Esophagus squamous epithelium (tissue), 5 donors: Measurements from ENCODE around the gene KRTAP10-8. TPM values are rescaled to one million over a fixed set of nuclear protein-coding genes. Genes with fewer than 3 reads are reported as not detected.
"Not testable (repeated sequence)": the region's sequence is repeated elsewhere in the genome, so short reads cannot be mapped to it uniquely, and the experiment has no call there.

ENCODE experiments used
- DNase-seq: peaks from one replicate; lab custom pipeline; 2025; lab: John Stamatoyannopoulos, UW
- H3K27ac ChIP-seq, 4 donors: fragments of 200-600 bp; sonication (generic); one replicate each; pipeline ENCODE4 v1.5.1; 2016 to 2019; ENCODE audit warnings: mild to moderate bottlenecking in 1 of 4
- H3K27me3 ChIP-seq, 4 donors: fragments of 200-600 bp; sonication (generic); 1 replicate in 3 of 4; 2 replicates in 1 of 4; pipeline versions ENCODE4 v1.5.1 to v1.6.0; 2017 to 2021; ENCODE audit warnings: antibody characterized with exemption in 1 of 4
- H3K36me3 ChIP-seq, 3 donors: fragments of 200-600 bp; sonication (generic); one replicate each; pipeline ENCODE4 v1.5.1; 2016 to 2019
- H3K4me1 ChIP-seq, 3 donors: fragments of 200-600 bp; sonication (generic); one replicate each; pipeline ENCODE4 v1.5.1; 2017 to 2019
- H3K4me3 ChIP-seq, 4 donors: fragments of 200-600 bp; sonication (generic); 1 replicate in 3 of 4; 2 replicates in 1 of 4; pipeline ENCODE4 v1.5.1; 2016 to 2019; ENCODE audit warnings: mild to moderate bottlenecking in 2 of 4, moderate library complexity in 1 of 4
- H3K9me3 ChIP-seq, 3 donors: fragments of 200-600 bp; sonication (generic); one replicate each; pipeline ENCODE4 v1.5.1; 2016 to 2019
- CTCF ChIP-seq, 6 experiments: fragments of 450-650 bp in 4 of 6; fragments of 200-600 bp in 2 of 6; sonication (generic) in 2 of 6; IDR thresholded peaks; one replicate each; pipeline ENCODE4 v1.5.1; 2016 to 2019; ENCODE audit warnings: antibody characterized with exemption in 6 of 6, mild to moderate bottlenecking in 4 of 6, moderate library complexity in 4 of 6
- POLR2A ChIP-seq, 4 donors: fragments of 450-650 bp; IDR thresholded peaks; one replicate each; pipeline ENCODE4 v1.6.1; 2017; ENCODE audit warnings: antibody characterized with exemption in 4 of 4, mild to moderate bottlenecking in 4 of 4, moderate library complexity in 3 of 4
- WGBS, 2 donors: methylation state at CpG; one replicate each; pipeline ENCODE4 v1.1.5; 2018; 5-methylcytosine and 5-hydroxymethylcytosine counted together
- intact Hi-C: fragments of 100-400 bp; cut with DNase I; formaldehyde crosslinking; loops from one replicate; pipeline ENCODE4 v1.15.0; 2022
- total RNA-seq, 4 donors: library from RNA; depleted of rRNA; stranded (reverse); fragments of >200 nt; gene quantifications; one replicate each; pipeline ENCODE4 v1.1.0, GENCODE V29; 2016
- donor health status: DM: yes; HTN: yes; CAD: no.

The KRTAP10-8 gene
- total RNA-seq, 4 donors from 2014 or later, result not detected

- 71 to 80% methylated on average over 1 to 2 of the region's 2 CpGs for WGBS, 2 donors
- H3K4me1 ChIP-seq, result peaks cover 0 to 15% (median 0%) of the 10 kb centered on the region in 3 donors
- H3K27me3 ChIP-seq, result peaks cover 0 to 83% (median 1%) of the 10 kb centered on the region in 4 donors
- TF ChIP-seq CTCF (IDR thresholded peaks at IDR 0.05) (no peak), POLR2A (IDR thresholded peaks at IDR 0.05) (no peak)
- H3K36me3 ChIP-seq, result no peaks in the 10 kb centered on the region
- H3K27ac ChIP-seq, result no peak overlapping the region
- peaks cover 0 to 5% (median 0%) of the 10 kb centered on the region in 3 donors for H3K9me3 ChIP-seq
- intact Hi-C loops, result no loop called here
- H3K4me3 ChIP-seq, result no peak overlapping the region
- no peak for DNase-seq
Measured at GRCh38 chr21:44589094-44589493, 22.8 kb upstream of the KRTAP10-8 start.

- H3K9me3 ChIP-seq, result peaks cover 0 to 5% (median 0%) of the 10 kb centered on the region in 3 donors
- no peaks in the 10 kb centered on the region for H3K36me3 ChIP-seq
- TF ChIP-seq CTCF (IDR thresholded peaks at IDR 0.05) (no peak), POLR2A (IDR thresholded peaks at IDR 0.05) (no peak)
- H3K27me3 ChIP-seq, result peaks cover 0 to 78% (median 1%) of the 10 kb centered on the region in 4 donors
- H3K4me3 ChIP-seq, result no peak overlapping the region
- H3K27ac ChIP-seq, result no peak overlapping the region
- H3K4me1 ChIP-seq, result peaks cover 0 to 15% (median 0%) of the 10 kb centered on the region in 3 donors
- 71 to 74% methylated on average over 8 to 12 of the region's 24 CpGs for WGBS, 2 donors
- intact Hi-C loops, result no loop called here
- no peak for DNase-seq
Measured at GRCh38 chr21:44589586-44590305, 22.1 kb upstream of the KRTAP10-8 start.

- Histone ChIP-seq H3K36me3 (no peaks in the 10 kb centered on the region), H3K27ac (no peak overlapping the region), H3K4me1 (peaks cover 0 to 15% (median 0%) of the 10 kb centered on the region in 3 donors), H3K27me3 (peaks cover 0 to 72% (median 1%) of the 10 kb centered on the region in 4 donors), H3K9me3 (peaks cover 0 to 5% (median 0%) of the 10 kb centered on the region in 3 donors), H3K4me3 (no peak overlapping the region)
- intact Hi-C loops, result no loop called here
- no peak for TF ChIP-seq CTCF (IDR thresholded peaks at IDR 0.05)
- no peak for TF ChIP-seq POLR2A (IDR thresholded peaks at IDR 0.05)
- 61 to 91% methylated on average over 7 to 9 of the region's 10 CpGs for WGBS, 2 donors
- DNase-seq, result no peak
Measured at GRCh38 chr21:44590311-44590721, 21.6 kb upstream of the KRTAP10-8 start.

- 47 to 49% methylated on average over 3 to 13 of the region's 19 CpGs for WGBS, 2 donors
- intact Hi-C loops, DNase-seq: not testable (repeated sequence)
Measured at GRCh38 chr21:44590897-44591800, 20.7 kb upstream of the KRTAP10-8 start.

GRCh38 chr21:44591801-44592130 is 20.1 kb upstream of the KRTAP10-8 start:
- H3K4me3 ChIP-seq, H3K36me3 ChIP-seq, intact Hi-C loops, H3K9me3 ChIP-seq, DNase-seq, H3K27ac ChIP-seq: not testable (repeated sequence)
- Histone ChIP-seq H3K4me1 (peaks cover 0 to 15% (median 0%) of the 10 kb centered on the region in 3 donors), H3K27me3 (peaks cover 0 to 69% (median 0%) of the 10 kb centered on the region in 4 donors)
- no CpG with 5 or more reads among the region's 4 CpGs for WGBS, 2 donors

More at GRCh38 chr21:44590897-44591800, 20.7 kb upstream of the KRTAP10-8 start:
- not testable (repeated sequence) for H3K4me3 ChIP-seq, H3K36me3 ChIP-seq, H3K27ac ChIP-seq, H3K9me3 ChIP-seq
- Histone ChIP-seq H3K4me1 (peaks cover 0 to 15% (median 0%) of the 10 kb centered on the region in 3 donors), H3K27me3 (peaks cover 0 to 72% (median 0%) of the 10 kb centered on the region in 4 donors)
